ENCODE measurements around the gene SLC5A4. TPM values are rescaled to one million over a fixed set of nuclear protein-coding genes. Genes with fewer than 3 reads are reported as not detected.

The SLC5A4 gene
- total RNA-seq, 1 donor from 2014 or later: not detected

- Mint-ChIP-seq H3K4me1 (no peaks in the 10 kb centered on the region), H3K9me3 (no peaks in the 10 kb centered on the region), H3K4me3 (no peak overlapping the region), H3K27me3 (ENCODE audit: low read depth) (peaks cover 45% of the 10 kb centered on the region), H3K27ac (no peak overlapping the region), H3K36me3 (no peaks in the 10 kb centered on the region)
- TF ChIP-seq CTCF (IDR thresholded peaks at IDR 0.05; ENCODE audit: unreplicated experiment): no peak
- DNase-seq (ENCODE audit: low spot score in 2 of 2, unreplicated experiment in 2 of 2): no peak
These were observed 37.7 kb downstream of the SLC5A4 start for GRCh38 chr22:32217465-32217864.

- Mint-ChIP-seq H3K9me3 (no peaks in the 10 kb centered on the region), H3K27me3 (ENCODE audit: low read depth) (peaks cover 43% of the 10 kb centered on the region), H3K27ac (no peak overlapping the region), H3K36me3 (no peaks in the 10 kb centered on the region), H3K4me1 (no peaks in the 10 kb centered on the region), H3K4me3 (no peak overlapping the region)
- no peak for DNase-seq (ENCODE audit: low spot score in 2 of 2, unreplicated experiment in 2 of 2)
- no peak for TF ChIP-seq CTCF (IDR thresholded peaks at IDR 0.05; ENCODE audit: unreplicated experiment)
These were observed 38.2 kb downstream of the SLC5A4 start for GRCh38 chr22:32216911-32217310.

- no peak for DNase-seq (ENCODE audit: low spot score in 2 of 2, unreplicated experiment in 2 of 2)
- Mint-ChIP-seq H3K36me3 (no peaks in the 10 kb centered on the region), H3K4me1 (peaks cover under 1% of the 10 kb centered on the region), H3K27me3 (ENCODE audit: low read depth) (peaks cover 27% of the 10 kb centered on the region), H3K9me3 (no peaks in the 10 kb centered on the region), H3K4me3 (no peak overlapping the region), H3K27ac (no peak overlapping the region)
- no peak for TF ChIP-seq CTCF (IDR thresholded peaks at IDR 0.05; ENCODE audit: unreplicated experiment)
These were observed 44.1 kb downstream of the SLC5A4 start for GRCh38 chr22:32211011-32211410.

GRCh38 chr22:32208681-32209080 lies 46.5 kb downstream of the SLC5A4 start:
- no peaks in the 10 kb centered on the region for H3K36me3 Mint-ChIP-seq
- no peaks in the 10 kb centered on the region for H3K9me3 Mint-ChIP-seq
- H3K4me3 Mint-ChIP-seq: no peak overlapping the region
- peaks cover 16% of the 10 kb centered on the region for H3K4me1 Mint-ChIP-seq
- no peak overlapping the region for H3K27ac Mint-ChIP-seq
- DNase-seq (ENCODE audit: low spot score in 2 of 2, unreplicated experiment in 2 of 2): no peak
- peaks cover 39% of the 10 kb centered on the region for H3K27me3 Mint-ChIP-seq (ENCODE audit: low read depth)
- TF ChIP-seq CTCF (IDR thresholded peaks at IDR 0.05; ENCODE audit: unreplicated experiment): no peak

- Mint-ChIP-seq H3K4me1 (peaks cover 16% of the 10 kb centered on the region), H3K27me3 (ENCODE audit: low read depth) (peaks cover 44% of the 10 kb centered on the region), H3K4me3 (no peak overlapping the region), H3K27ac (no peak overlapping the region), H3K9me3 (no peaks in the 10 kb centered on the region), H3K36me3 (no peaks in the 10 kb centered on the region)
- no peak for DNase-seq (ENCODE audit: low spot score in 2 of 2, unreplicated experiment in 2 of 2)
- no peak for TF ChIP-seq CTCF (IDR thresholded peaks at IDR 0.05; ENCODE audit: unreplicated experiment)
These were observed 47.1 kb downstream of the SLC5A4 start for GRCh38 chr22:32207971-32208480.
